A549 (cell line): ENCODE data around the gene NSMCE1. TPM values are rescaled to one million over a fixed set of nuclear protein-coding genes. Genes with fewer than 3 reads are reported as not detected.

ENCODE experiments used
- ATAC-seq, 2 experiments: fragments of 200-7000 bp in 1 of 2; fragments of >200 bp in 1 of 2; cut with Nextera tagmentation in 1 of 2; cut with Tn5 transposase in 1 of 2; 3 replicates each; pipeline versions ENCODE4 v1.8.0 to v1.9.1; 2018 to 2020; ENCODE audit warnings: mild to moderate bottlenecking in 1 of 2, moderate library complexity in 1 of 2
- CTCF ChIA-PET: fragments of 300-600 bp; sonication (Branson Sonifier 250); formaldehyde crosslinking; extraction: SDS; loops from one replicate; lab custom pipeline; 2021; ENCODE audit warnings: antibody characterized with exemption, inconsistent platforms; lab: Yijun Ruan, JAX
- POLR2A ChIA-PET: fragments of 350-600 bp; formaldehyde crosslinking; extraction: SDS; loops from one replicate; lab custom pipeline; 2021; ENCODE audit warnings: antibody characterized with exemption, inconsistent platforms; lab: Yijun Ruan, JAX
- DNase-seq, 2 experiments: peaks; one replicate each; pipeline versions ENCODE4 v3.0.0 to v3.0.0-alpha.2; 2011 to 2016; ENCODE audit warnings: low read depth in 1 of 2, low spot score in 1 of 2
- FAIRE-seq: peaks from 2 replicates; lab custom pipeline; 2011; peaks lifted over from hg19 to GRCh38; lab: Jason Lieb, UNC
- H3K27ac ChIP-seq, 2 experiments: fragments of >200 bp; sonication (Bioruptor Twin); formaldehyde crosslinking; 3 replicates each; pipeline ENCODE4 v1.5.1; 2016 to 2017
- H3K4me1 ChIP-seq: fragments of >200 bp; sonication (Bioruptor Twin); formaldehyde crosslinking; 3 replicates; pipeline ENCODE4 v1.6.1; 2016
- H3K4me2 ChIP-seq: fragments of >200 bp; sonication (Bioruptor Twin); formaldehyde crosslinking; 3 replicates; pipeline ENCODE4 v1.6.1; 2016
- H3K4me3 ChIP-seq: fragments of >200 bp; sonication (Bioruptor Twin); formaldehyde crosslinking; 3 replicates; pipeline ENCODE4 v1.5.1; 2016
- H3K9me3 ChIP-seq: fragments of >200 bp; sonication (Bioruptor Twin); formaldehyde crosslinking; 3 replicates; pipeline ENCODE4 v1.6.1; 2016
- ATOH8 ChIP-seq: fragments of 250-450 bp; sonication (Bioruptor Pico); IDR thresholded peaks from 2 replicates; pipeline ENCODE4 v1.5.0; 2020; ENCODE audit warnings: low read depth, mild to moderate bottlenecking, moderate library complexity
- E2F6 ChIP-seq: IDR thresholded peaks from 2 replicates; pipeline ENCODE4 v1.6.1; 2012; ENCODE audit warnings: low read depth, borderline replicate concordance
- ELK1 ChIP-seq: fragments of 150-350 bp; IDR thresholded peaks from 2 replicates; pipeline ENCODE4 v1.6.1; 2014; ENCODE audit warnings: low read depth, mild to moderate bottlenecking, low read length
- EP300 ChIP-seq, 2 experiments: fragments of >200 bp; sonication (Bioruptor Twin); formaldehyde crosslinking; IDR thresholded peaks; 2 replicates in 1 of 2; 3 replicates in 1 of 2; pipeline ENCODE4 v1.6.1; 2016 to 2017
- FOSB ChIP-seq: fragments of 250-450 bp; sonication (Bioruptor Pico); IDR thresholded peaks from 2 replicates; pipeline ENCODE4 v1.5.0; 2020; ENCODE audit warnings: mild to moderate bottlenecking, moderate library complexity
- FOXS1 ChIP-seq: fragments of 250-450 bp; sonication (Bioruptor Pico); IDR thresholded peaks from 2 replicates; pipeline ENCODE4 v1.5.0; 2020; ENCODE audit warnings: mild to moderate bottlenecking, moderate library complexity
- HES2 ChIP-seq: fragments of >200 bp; sonication (Bioruptor Twin); formaldehyde crosslinking; IDR thresholded peaks from 2 replicates; pipeline ENCODE4 v1.6.1; 2016
- HMGXB4 ChIP-seq: fragments of 250-450 bp; sonication (Bioruptor Pico); IDR thresholded peaks from 2 replicates; pipeline ENCODE4 v1.5.0; 2021; ENCODE audit warnings: mild to moderate bottlenecking, moderate library complexity, borderline replicate concordance
- HOXB5 ChIP-seq: fragments of 250-450 bp; sonication (Bioruptor Pico); IDR thresholded peaks from 2 replicates; pipeline ENCODE4 v1.5.0; 2020; ENCODE audit warnings: mild to moderate bottlenecking, moderate library complexity
- KDM1A ChIP-seq: fragments of 200-600 bp; sonication (generic); IDR thresholded peaks from 2 replicates; pipeline ENCODE4 v1.6.1; 2016; ENCODE audit warnings: low read depth, mild to moderate bottlenecking
- MAX ChIP-seq: IDR thresholded peaks from 2 replicates; pipeline ENCODE4 v1.6.1; 2012
- NFE2L2 ChIP-seq: fragments of 150-350 bp; conservative IDR thresholded peaks from 2 replicates; pipeline ENCODE4 v1.6.1; 2014; ENCODE audit warnings: low read length
- NR3C1 ChIP-seq: fragments of >200 bp; sonication (Bioruptor Twin); formaldehyde crosslinking; IDR thresholded peaks from 3 replicates; pipeline ENCODE4 v1.6.1; 2017
- POLR2A ChIP-seq: IDR thresholded peaks from 2 replicates; pipeline ENCODE4 v1.6.1; 2012; ENCODE audit warnings: mild to moderate bottlenecking, low read length
- RARB ChIP-seq: fragments of 250-450 bp; sonication (Bioruptor Pico); IDR thresholded peaks from 2 replicates; pipeline ENCODE4 v1.8.0; 2021; ENCODE audit warnings: mild to moderate bottlenecking, moderate library complexity
- REST ChIP-seq: fragments of 200-600 bp; sonication (generic); IDR thresholded peaks from 2 replicates; pipeline ENCODE4 v1.6.1; 2016; ENCODE audit warnings: antibody characterized with exemption, mild to moderate bottlenecking, moderate library complexity
- RFX5 ChIP-seq: fragments of 450-650 bp; IDR thresholded peaks from 2 replicates; pipeline ENCODE4 v1.7.1; 2014; ENCODE audit warnings: antibody characterized with exemption, mild to moderate bottlenecking, moderate library complexity
- SMC3 ChIP-seq: fragments of >200 bp; sonication (Bioruptor Twin); formaldehyde crosslinking; IDR thresholded peaks from 3 replicates; pipeline ENCODE4 v1.6.1; 2018; ENCODE audit warnings: inconsistent platforms
- TP53 ChIP-seq: fragments of 250-450 bp; sonication (Bioruptor Pico); IDR thresholded peaks from 2 replicates; pipeline ENCODE4 v1.5.0; 2021; ENCODE audit warnings: mild to moderate bottlenecking, moderate library complexity
- ZNF302 ChIP-seq: fragments of 250-450 bp; sonication (Bioruptor Pico); IDR thresholded peaks from 2 replicates; pipeline ENCODE4 v1.9.0; 2021; ENCODE audit warnings: inconsistent platforms, mild to moderate bottlenecking, moderate library complexity
- WGBS: methylation state at CpG from one replicate; pipeline ENCODE4 v1.1.6; 2017; ENCODE audit errors: missing lambda C conversion rate; 5-methylcytosine and 5-hydroxymethylcytosine counted together
- polyA plus RNA-seq, 4 experiments: library from polyadenylated mRNA; depleted of rRNA in 3 of 4; stranded (reverse); fragments of >200 nt; fragmentation: RNase III in 1 of 4; extraction: RNeasy Plus Mini Kit Qiagen cat#74134 plus additional on column Dnase treatment in 1 of 4; gene quantifications; 2 replicates in 3 of 4; 3 replicates in 1 of 4; pipeline ENCODE4 v1.2.3, GENCODE V29; 2011 to 2017

The NSMCE1 gene
- polyA plus RNA-seq, 2 of the 4 experiments (the other 2 are of a cell fraction), result 32.0 to 59.9 TPM

GRCh38 chr16:27215660-27216059 lies 52.9 kb downstream of the NSMCE1 start:
- H3K9me3 ChIP-seq, result no peaks in the 10 kb centered on the region
- FAIRE-seq, result no peak
- H3K4me2 ChIP-seq, result no peak overlapping the region
- no peak for ATAC-seq
- no peaks in the 10 kb centered on the region for H3K4me1 ChIP-seq
- ChIA-PET POLR2A (interaction anchor here (1.1 kb wide), 1 partner anchor 12 kb away, joined by 5 read pairs; the partner anchor contains the start of gene KDM8), CTCF (interaction anchor here (0.5 to 2.9 kb wide), 5 partner anchors 12 to 534 kb away, joined by 3 to 15 read pairs (median 4); partner anchors contain the start of gene KDM8)
- DNase-seq, result no peak
- H3K4me3 ChIP-seq, result no peak overlapping the region
- 79% methylated on average over 7 of the region's 7 CpGs for WGBS
- no peak overlapping the region for H3K27ac ChIP-seq
- TF ChIP-seq ZNF302 (CRISPR knock-in tag) (no peak), KDM1A (no peak), E2F6 (no peak), REST (no peak), RARB (CRISPR knock-in tag) (no peak), HOXB5 (CRISPR knock-in tag) (no peak), NFE2L2 (no peak), ELK1 (no peak), SMC3 (no peak), TP53 (CRISPR knock-in tag) (no peak), MAX (no peak), HMGXB4 (no peak), FOSB (no peak), NR3C1 (no peak), FOXS1 (no peak), EP300 (IDR thresholded peaks at IDR 0.05) (no peak), ATOH8 (no peak), HES2 (no peak), POLR2A (no peak), RFX5 (no peak)
- TF ChIP-seq, all 56 proteins: peak for 0
